Endothelial cell of umbilical vein (primary cell): ENCODE measurements around the gene FAM168B. TPM values are rescaled to one million over a fixed set of nuclear protein-coding genes. Genes with fewer than 3 reads are reported as not detected.

Experiments used
- BruUV-seq: library from RNA; stranded (reverse); fragments of 400-500 nt; replicated peaks from 2 replicates; lab custom pipeline; 2021; lab: Mats Ljungman, UMichigan
- CTCF ChIA-PET: fragments of 300-600, 350-600 bp; sonication (Branson Sonifier 250); formaldehyde crosslinking; loops from one replicate; lab custom pipeline; 2021; ENCODE audit warnings: antibody characterized with exemption, inconsistent platforms; lab: Charles Lee
- POLR2A ChIA-PET: fragments of 300-600, 350-600 bp; sonication (Branson Sonifier 250); formaldehyde crosslinking; loops from one replicate; lab custom pipeline; 2021; ENCODE audit warnings: antibody characterized with exemption, inconsistent platforms; lab: Charles Lee
- DNase-seq: peaks from one replicate; pipeline ENCODE4 v3.0.0-alpha.2; 2011; ENCODE audit warnings: low read depth, low spot score
- FAIRE-seq: peaks from 2 replicates; lab custom pipeline; 2011; peaks lifted over from hg19 to GRCh38; lab: Jason Lieb, UNC
- H2AFZ ChIP-seq: 2 replicates; pipeline ENCODE4 v1.6.0; 2012; ENCODE audit warnings: low read depth, low read length, control low read depth, inconsistent platforms
- H3K27ac ChIP-seq: 2 replicates; pipeline ENCODE4 v1.5.1; 2011; ENCODE audit warnings: low read depth, mild to moderate bottlenecking, control low read depth, low read length, moderate library complexity; ENCODE audit not compliant: insufficient read depth
- H3K27me3 ChIP-seq, 2 experiments: 2 replicates each; pipeline versions ENCODE4 v1.6.0 to v1.6.1; 2011; ENCODE audit warnings: low read length in 2 of 2, mixed read lengths in 1 of 2; ENCODE audit not compliant: control insufficient read depth in 2 of 2, insufficient read depth in 2 of 2
- H3K36me3 ChIP-seq, 2 experiments: 2 replicates in 1 of 2; 3 replicates in 1 of 2; pipeline ENCODE4 v1.5.1; 2011; ENCODE audit warnings: low read length in 2 of 2, mild to moderate bottlenecking in 1 of 2, moderate library complexity in 1 of 2; ENCODE audit not compliant: control insufficient read depth in 2 of 2, insufficient read depth in 2 of 2; ENCODE audit errors: extremely low read depth in 1 of 2
- H3K4me1 ChIP-seq: 3 replicates; pipeline ENCODE4 v1.5.1; 2011; ENCODE audit warnings: mild to moderate bottlenecking, low read length; ENCODE audit not compliant: control insufficient read depth, insufficient read depth; ENCODE audit errors: extremely low read depth
- H3K4me2 ChIP-seq: 2 replicates; pipeline ENCODE4 v1.6.1; 2011; ENCODE audit warnings: low read length, control low read depth, mixed read lengths; ENCODE audit not compliant: insufficient read depth
- H3K4me3 ChIP-seq, 3 experiments: fragments of 200-600 bp in 1 of 3; sonication (generic), shearing (Covaris generic) in 1 of 3; replicated peaks in 1 of 3; 2 replicates each; pipeline ENCODE4 v1.5.1; 2011 to 2016; ENCODE audit warnings: control low read depth in 3 of 3, low read length in 3 of 3, mild to moderate bottlenecking in 2 of 3, inconsistent platforms in 1 of 3, low read depth in 1 of 3, moderate library complexity in 1 of 3; ENCODE audit not compliant: insufficient read depth in 1 of 3
- H3K79me2 ChIP-seq: 2 replicates; pipeline ENCODE4 v1.6.0; 2012; ENCODE audit warnings: low read length, inconsistent platforms; ENCODE audit not compliant: control insufficient read depth, insufficient read depth
- H3K9ac ChIP-seq: replicated peaks from 2 replicates; pipeline ENCODE3; 2011; ENCODE audit warnings: low read length, control low read depth; ENCODE audit not compliant: insufficient read depth; ENCODE audit errors: extremely low read depth
- H3K9me1 ChIP-seq: replicated peaks from 3 replicates; pipeline ENCODE4 v1.6.0; 2011; ENCODE audit warnings: mild to moderate bottlenecking, low read length; ENCODE audit not compliant: control insufficient read depth, insufficient read depth; ENCODE audit errors: extremely low read depth
- H3K9me3 ChIP-seq: replicated peaks from 2 replicates; pipeline ENCODE4 v1.5.1; 2012; ENCODE audit warnings: low read length, inconsistent platforms; ENCODE audit not compliant: control insufficient read depth, insufficient read depth
- H4K20me1 ChIP-seq: replicated peaks from 2 replicates; pipeline ENCODE3; 2011; ENCODE audit warnings: mild to moderate bottlenecking, low read length; ENCODE audit not compliant: control insufficient read depth, insufficient read depth; ENCODE audit errors: extremely low read depth
- EZH2 ChIP-seq: IDR thresholded peaks from 2 replicates; pipeline ENCODE4 v1.6.1; 2012; ENCODE audit warnings: borderline replicate concordance, low read depth, mild to moderate bottlenecking, moderate library complexity, low read length, inconsistent platforms; ENCODE audit not compliant: severe bottlenecking
- FOS ChIP-seq: IDR thresholded peaks from 2 replicates; pipeline ENCODE4 v1.6.1; 2011; ENCODE audit warnings: mild to moderate bottlenecking, low read length, moderate library complexity, borderline replicate concordance; ENCODE audit not compliant: insufficient read depth
- GATA2 ChIP-seq: IDR thresholded peaks from 2 replicates; pipeline ENCODE4 v1.7.0; 2011; ENCODE audit warnings: low read depth, mild to moderate bottlenecking, moderate library complexity, mixed read lengths, low read length; ENCODE audit not compliant: insufficient read length, insufficient read depth
- JUN ChIP-seq: IDR thresholded peaks from 2 replicates; pipeline ENCODE4 v1.6.1; 2011; ENCODE audit warnings: borderline replicate concordance, low read depth; ENCODE audit not compliant: insufficient read length, insufficient read depth
- MYC ChIP-seq: IDR thresholded peaks from one replicate; pipeline ENCODE4 v1.6.1; 2011; ENCODE audit warnings: mild to moderate bottlenecking, low read depth, low read length
- POLR2A ChIP-seq: IDR thresholded peaks from 2 replicates; pipeline ENCODE4 v1.6.1; 2012; ENCODE audit warnings: low read depth, mild to moderate bottlenecking, control low read depth, low read length
- POLR2AphosphoS5 ChIP-seq: IDR thresholded peaks from 2 replicates; pipeline ENCODE4 v1.6.1; 2012; ENCODE audit warnings: low read depth, mild to moderate bottlenecking, control low read depth, low read length, moderate library complexity; ENCODE audit not compliant: insufficient read depth
- dilution Hi-C: fragments of 300-500 bp; cut with MboI; formaldehyde crosslinking; loops from one replicate; pipeline ENCODE4 v1.15.0; 2019; ENCODE audit warnings: low sequenced_read_pairs; ENCODE audit not compliant: extremely low pct_ligation_motif_present
- intact Hi-C: fragments of 100-400 bp; cut with micrococcal nuclease; formaldehyde crosslinking; loops from one replicate; pipeline ENCODE4 v1.10.0; 2022
- polyA plus RNA-seq, 4 experiments: library from polyadenylated mRNA; depleted of rRNA in 3 of 4; stranded (reverse) in 3 of 4; unstranded in 1 of 4; fragments of >200 nt; gene quantifications; 2 replicates each; pipeline versions ENCODE4 v1.2.1 to v1.2.3, GENCODE V29; 2011 to 2012; ENCODE audit warnings: missing spikeins in 1 of 4
- total RNA-seq: library from RNA; stranded (reverse); gene quantifications from 2 replicates; pipeline ENCODE4 v1.2.3, GENCODE V29; 2021
- TF ChIP-seq, protein P1 (sequence below): IDR thresholded peaks from 2 replicates; pipeline ENCODE4 v1.6.1; 2011; ENCODE audit not compliant: insufficient read depth, insufficient read length
- TF ChIP-seq, protein P2 (sequence below), 2 donors: IDR thresholded peaks; 1 replicate in 1 of 2; 2 replicates in 1 of 2; pipeline ENCODE4 v1.5.1; 2011; ENCODE audit warnings: low read length in 2 of 2, mild to moderate bottlenecking in 2 of 2, moderate library complexity in 2 of 2, control low read depth in 1 of 2, inconsistent platforms in 1 of 2, low read depth in 1 of 2; ENCODE audit not compliant: insufficient read depth in 1 of 2; ENCODE audit errors: extremely low read depth in 1 of 2

FAM168B gene
- total and polyA plus RNA-seq, 2 donors (not counting 3 experiments of a cell fraction or from before 2014, with no cell fraction given) = 109 to 183 TPM

DNA sequence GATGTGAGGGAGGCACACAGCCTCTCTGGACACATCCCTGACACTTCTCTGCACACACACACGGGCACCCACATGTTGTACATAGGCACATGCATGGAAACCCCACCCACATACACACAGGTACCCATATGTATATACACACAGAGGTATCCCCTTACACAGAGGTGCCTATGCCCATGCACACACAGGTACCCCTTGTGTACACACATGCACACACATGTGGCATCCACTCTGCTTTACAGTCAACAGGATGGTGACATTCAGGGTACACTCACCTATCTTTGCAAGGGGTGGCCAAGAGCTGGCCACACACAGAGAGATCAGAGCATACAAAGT, 59.5 kb downstream of the FAM168B start:
- H3K27ac ChIP-seq = no peak overlapping the region
- H3K4me3 ChIP-seq = no peak overlapping the region
- intact Hi-C loops = no loop called here
- peaks cover 31 to 36% of the 10 kb centered on the region in 2 experiments for H3K27me3 ChIP-seq
- DNase-seq (no peak), FAIRE-seq (no peak)
- POLR2A ChIA-PET = no interaction called here
- dilution Hi-C loops = no loop called here
- H3K4me1 ChIP-seq = no peaks in the 10 kb centered on the region
- H3K9ac ChIP-seq = no peak overlapping the region
- no peak overlapping the region for H2AFZ ChIP-seq
- H3K4me2 ChIP-seq = no peak overlapping the region
- CTCF ChIA-PET = interaction anchor here (0.9 kb wide), 1 partner anchor 32 kb away, joined by 3 read pairs; no protein-coding TSS in a partner anchor
- H3K9me1 ChIP-seq = no peaks in the 10 kb centered on the region
- no peaks in the 10 kb centered on the region for H3K36me3 ChIP-seq
- no peaks in the 10 kb centered on the region for H3K9me3 ChIP-seq
- H4K20me1 ChIP-seq = no peaks in the 10 kb centered on the region
- H3K79me2 ChIP-seq = no peaks in the 10 kb centered on the region
- BruUV-seq = no TSS peak
- TF ChIP-seq EZH2 = no peak
- no peak for TF ChIP-seq MYC
- TF ChIP-seq, protein P1, sequence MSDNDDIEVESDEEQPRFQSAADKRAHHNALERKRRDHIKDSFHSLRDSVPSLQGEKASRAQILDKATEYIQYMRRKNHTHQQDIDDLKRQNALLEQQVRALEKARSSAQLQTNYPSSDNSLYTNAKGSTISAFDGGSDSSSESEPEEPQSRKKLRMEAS = no peak

DNA sequence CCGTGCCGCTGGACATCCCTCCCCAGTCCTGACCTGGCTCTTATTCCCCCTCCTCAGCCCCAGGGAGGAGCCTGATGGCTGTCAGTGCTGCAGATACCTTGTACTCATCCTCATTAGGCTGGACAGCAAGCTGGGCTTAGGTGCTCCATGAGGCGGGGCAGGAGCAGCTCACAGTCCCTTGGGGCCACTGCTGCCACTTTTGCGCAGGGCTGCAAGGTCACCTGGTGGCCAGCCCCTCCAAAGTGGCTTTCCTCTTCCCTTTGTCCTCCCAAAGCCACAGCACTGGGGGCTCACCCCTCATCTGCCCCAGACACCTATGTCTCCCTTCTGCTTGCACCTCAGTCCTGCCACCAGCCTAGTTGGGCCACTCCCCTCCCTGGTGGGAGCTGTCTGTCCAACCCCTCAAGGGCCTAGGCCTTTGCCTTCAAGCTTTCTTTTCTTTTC, 60.8 kb downstream of the FAM168B start:
- H3K4me1 ChIP-seq = no peaks in the 10 kb centered on the region

More for the DNA sequence above, 60.8 kb downstream of the FAM168B start:
- H3K36me3 ChIP-seq = no peaks in the 10 kb centered on the region
- no peaks in the 10 kb centered on the region for H3K9me3 ChIP-seq
- H3K79me2 ChIP-seq = no peaks in the 10 kb centered on the region
- FAIRE-seq (no peak), DNase-seq (no peak)
- H3K9me1 ChIP-seq = no peaks in the 10 kb centered on the region
- CTCF ChIA-PET = interaction anchor here (1.1 kb wide), 1 partner anchor 9 kb away, joined by 3 read pairs; no protein-coding TSS in a partner anchor
- no peak overlapping the region for H3K4me3 ChIP-seq
- no peak overlapping the region for H3K4me2 ChIP-seq
- H4K20me1 ChIP-seq = no peaks in the 10 kb centered on the region
- no TSS peak for BruUV-seq
- H2AFZ ChIP-seq = no peak overlapping the region
- no peak for TF ChIP-seq POLR2AphosphoS5
- TF ChIP-seq, protein P2, sequence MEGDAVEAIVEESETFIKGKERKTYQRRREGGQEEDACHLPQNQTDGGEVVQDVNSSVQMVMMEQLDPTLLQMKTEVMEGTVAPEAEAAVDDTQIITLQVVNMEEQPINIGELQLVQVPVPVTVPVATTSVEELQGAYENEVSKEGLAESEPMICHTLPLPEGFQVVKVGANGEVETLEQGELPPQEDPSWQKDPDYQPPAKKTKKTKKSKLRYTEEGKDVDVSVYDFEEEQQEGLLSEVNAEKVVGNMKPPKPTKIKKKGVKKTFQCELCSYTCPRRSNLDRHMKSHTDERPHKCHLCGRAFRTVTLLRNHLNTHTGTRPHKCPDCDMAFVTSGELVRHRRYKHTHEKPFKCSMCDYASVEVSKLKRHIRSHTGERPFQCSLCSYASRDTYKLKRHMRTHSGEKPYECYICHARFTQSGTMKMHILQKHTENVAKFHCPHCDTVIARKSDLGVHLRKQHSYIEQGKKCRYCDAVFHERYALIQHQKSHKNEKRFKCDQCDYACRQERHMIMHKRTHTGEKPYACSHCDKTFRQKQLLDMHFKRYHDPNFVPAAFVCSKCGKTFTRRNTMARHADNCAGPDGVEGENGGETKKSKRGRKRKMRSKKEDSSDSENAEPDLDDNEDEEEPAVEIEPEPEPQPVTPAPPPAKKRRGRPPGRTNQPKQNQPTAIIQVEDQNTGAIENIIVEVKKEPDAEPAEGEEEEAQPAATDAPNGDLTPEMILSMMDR (IDR thresholded peaks at IDR 0.05; ENCODE audit: extremely low read depth in 1 of 2, insufficient read depth in 1 of 2, low read depth in 1 of 2, low read length in 2 of 2) = no peak
- TF ChIP-seq JUN = no peak
- TF ChIP-seq GATA2 = no peak
- TF ChIP-seq EZH2 = no peak
- no peak for TF ChIP-seq FOS
- TF ChIP-seq POLR2A = no peak
- TF ChIP-seq MYC = no peak
- TF ChIP-seq, protein P1 = no peak
- peaks cover 27 to 31% of the 10 kb centered on the region in 2 experiments for H3K27me3 ChIP-seq
- no peak overlapping the region for H3K9ac ChIP-seq
- POLR2A ChIA-PET = no interaction called here
- intact Hi-C loops = no loop called here
- dilution Hi-C loops = no loop called here
- no peak overlapping the region for H3K27ac ChIP-seq
